Endothelial cell of umbilical vein (primary cell): Measurements from ENCODE around the gene SLC35E3. TPM values are rescaled to one million over a fixed set of nuclear protein-coding genes. Genes with fewer than 3 reads are reported as not detected.

ENCODE experiments used
- BruUV-seq: library from RNA; stranded (reverse); fragments of 400-500 nt; replicated peaks from 2 replicates; lab custom pipeline; 2021; lab: Mats Ljungman, UMichigan
- CTCF ChIA-PET: fragments of 300-600, 350-600 bp; sonication (Branson Sonifier 250); formaldehyde crosslinking; loops from one replicate; lab custom pipeline; 2021; ENCODE audit warnings: antibody characterized with exemption, inconsistent platforms; lab: Charles Lee
- POLR2A ChIA-PET: fragments of 300-600, 350-600 bp; sonication (Branson Sonifier 250); formaldehyde crosslinking; loops from one replicate; lab custom pipeline; 2021; ENCODE audit warnings: antibody characterized with exemption, inconsistent platforms; lab: Charles Lee
- DNase-seq: peaks from one replicate; pipeline ENCODE4 v3.0.0-alpha.2; 2011; ENCODE audit warnings: low read depth, low spot score
- FAIRE-seq: peaks from 2 replicates; lab custom pipeline; 2011; peaks lifted over from hg19 to GRCh38; lab: Jason Lieb, UNC
- H2AFZ ChIP-seq: 2 replicates; pipeline ENCODE4 v1.6.0; 2012; ENCODE audit warnings: low read depth, low read length, control low read depth, inconsistent platforms
- H3K27ac ChIP-seq: 2 replicates; pipeline ENCODE4 v1.5.1; 2011; ENCODE audit warnings: low read depth, mild to moderate bottlenecking, control low read depth, low read length, moderate library complexity; ENCODE audit not compliant: insufficient read depth
- H3K27me3 ChIP-seq, 2 experiments: 2 replicates each; pipeline versions ENCODE4 v1.6.0 to v1.6.1; 2011; ENCODE audit warnings: low read length in 2 of 2, mixed read lengths in 1 of 2; ENCODE audit not compliant: control insufficient read depth in 2 of 2, insufficient read depth in 2 of 2
- H3K36me3 ChIP-seq, 2 experiments: 2 replicates in 1 of 2; 3 replicates in 1 of 2; pipeline ENCODE4 v1.5.1; 2011; ENCODE audit warnings: low read length in 2 of 2, mild to moderate bottlenecking in 1 of 2, moderate library complexity in 1 of 2; ENCODE audit not compliant: control insufficient read depth in 2 of 2, insufficient read depth in 2 of 2; ENCODE audit errors: extremely low read depth in 1 of 2
- H3K4me1 ChIP-seq: 3 replicates; pipeline ENCODE4 v1.5.1; 2011; ENCODE audit warnings: mild to moderate bottlenecking, low read length; ENCODE audit not compliant: control insufficient read depth, insufficient read depth; ENCODE audit errors: extremely low read depth
- H3K4me2 ChIP-seq: 2 replicates; pipeline ENCODE4 v1.6.1; 2011; ENCODE audit warnings: low read length, control low read depth, mixed read lengths; ENCODE audit not compliant: insufficient read depth
- H3K4me3 ChIP-seq, 3 experiments: fragments of 200-600 bp in 1 of 3; sonication (generic), shearing (Covaris generic) in 1 of 3; replicated peaks in 1 of 3; 2 replicates each; pipeline ENCODE4 v1.5.1; 2011 to 2016; ENCODE audit warnings: control low read depth in 3 of 3, low read length in 3 of 3, mild to moderate bottlenecking in 2 of 3, inconsistent platforms in 1 of 3, low read depth in 1 of 3, moderate library complexity in 1 of 3; ENCODE audit not compliant: insufficient read depth in 1 of 3
- H3K79me2 ChIP-seq: 2 replicates; pipeline ENCODE4 v1.6.0; 2012; ENCODE audit warnings: low read length, inconsistent platforms; ENCODE audit not compliant: control insufficient read depth, insufficient read depth
- H3K9ac ChIP-seq: replicated peaks from 2 replicates; pipeline ENCODE3; 2011; ENCODE audit warnings: low read length, control low read depth; ENCODE audit not compliant: insufficient read depth; ENCODE audit errors: extremely low read depth
- H3K9me1 ChIP-seq: replicated peaks from 3 replicates; pipeline ENCODE4 v1.6.0; 2011; ENCODE audit warnings: mild to moderate bottlenecking, low read length; ENCODE audit not compliant: control insufficient read depth, insufficient read depth; ENCODE audit errors: extremely low read depth
- H3K9me3 ChIP-seq: replicated peaks from 2 replicates; pipeline ENCODE4 v1.5.1; 2012; ENCODE audit warnings: low read length, inconsistent platforms; ENCODE audit not compliant: control insufficient read depth, insufficient read depth
- H4K20me1 ChIP-seq: replicated peaks from 2 replicates; pipeline ENCODE3; 2011; ENCODE audit warnings: mild to moderate bottlenecking, low read length; ENCODE audit not compliant: control insufficient read depth, insufficient read depth; ENCODE audit errors: extremely low read depth
- EZH2 ChIP-seq: IDR thresholded peaks from 2 replicates; pipeline ENCODE4 v1.6.1; 2012; ENCODE audit warnings: borderline replicate concordance, low read depth, mild to moderate bottlenecking, moderate library complexity, low read length, inconsistent platforms; ENCODE audit not compliant: severe bottlenecking
- FOS ChIP-seq: IDR thresholded peaks from 2 replicates; pipeline ENCODE4 v1.6.1; 2011; ENCODE audit warnings: mild to moderate bottlenecking, low read length, moderate library complexity, borderline replicate concordance; ENCODE audit not compliant: insufficient read depth
- GATA2 ChIP-seq: IDR thresholded peaks from 2 replicates; pipeline ENCODE4 v1.7.0; 2011; ENCODE audit warnings: low read depth, mild to moderate bottlenecking, moderate library complexity, mixed read lengths, low read length; ENCODE audit not compliant: insufficient read length, insufficient read depth
- JUN ChIP-seq: IDR thresholded peaks from 2 replicates; pipeline ENCODE4 v1.6.1; 2011; ENCODE audit warnings: borderline replicate concordance, low read depth; ENCODE audit not compliant: insufficient read length, insufficient read depth
- MYC ChIP-seq: IDR thresholded peaks from one replicate; pipeline ENCODE4 v1.6.1; 2011; ENCODE audit warnings: mild to moderate bottlenecking, low read depth, low read length
- POLR2A ChIP-seq: IDR thresholded peaks from 2 replicates; pipeline ENCODE4 v1.6.1; 2012; ENCODE audit warnings: low read depth, mild to moderate bottlenecking, control low read depth, low read length
- POLR2AphosphoS5 ChIP-seq: IDR thresholded peaks from 2 replicates; pipeline ENCODE4 v1.6.1; 2012; ENCODE audit warnings: low read depth, mild to moderate bottlenecking, control low read depth, low read length, moderate library complexity; ENCODE audit not compliant: insufficient read depth
- dilution Hi-C: fragments of 300-500 bp; cut with MboI; formaldehyde crosslinking; loops from one replicate; pipeline ENCODE4 v1.15.0; 2019; ENCODE audit warnings: low sequenced_read_pairs; ENCODE audit not compliant: extremely low pct_ligation_motif_present
- intact Hi-C: fragments of 100-400 bp; cut with micrococcal nuclease; formaldehyde crosslinking; loops from one replicate; pipeline ENCODE4 v1.10.0; 2022
- polyA plus RNA-seq, 4 experiments: library from polyadenylated mRNA; depleted of rRNA in 3 of 4; stranded (reverse) in 3 of 4; unstranded in 1 of 4; fragments of >200 nt; gene quantifications; 2 replicates each; pipeline versions ENCODE4 v1.2.1 to v1.2.3, GENCODE V29; 2011 to 2012; ENCODE audit warnings: missing spikeins in 1 of 4
- total RNA-seq: library from RNA; stranded (reverse); gene quantifications from 2 replicates; pipeline ENCODE4 v1.2.3, GENCODE V29; 2021
- TF ChIP-seq, protein P1 (sequence below): IDR thresholded peaks from 2 replicates; pipeline ENCODE4 v1.6.1; 2011; ENCODE audit not compliant: insufficient read depth, insufficient read length
- TF ChIP-seq, protein P2 (sequence below), 2 donors: IDR thresholded peaks; 1 replicate in 1 of 2; 2 replicates in 1 of 2; pipeline ENCODE4 v1.5.1; 2011; ENCODE audit warnings: low read length in 2 of 2, mild to moderate bottlenecking in 2 of 2, moderate library complexity in 2 of 2, control low read depth in 1 of 2, inconsistent platforms in 1 of 2, low read depth in 1 of 2; ENCODE audit not compliant: insufficient read depth in 1 of 2; ENCODE audit errors: extremely low read depth in 1 of 2

The SLC35E3 gene
- total and polyA plus RNA-seq, 2 donors (not counting 3 experiments of a cell fraction or from before 2014, with no cell fraction given), result 8.1 to 13.8 TPM

DNA sequence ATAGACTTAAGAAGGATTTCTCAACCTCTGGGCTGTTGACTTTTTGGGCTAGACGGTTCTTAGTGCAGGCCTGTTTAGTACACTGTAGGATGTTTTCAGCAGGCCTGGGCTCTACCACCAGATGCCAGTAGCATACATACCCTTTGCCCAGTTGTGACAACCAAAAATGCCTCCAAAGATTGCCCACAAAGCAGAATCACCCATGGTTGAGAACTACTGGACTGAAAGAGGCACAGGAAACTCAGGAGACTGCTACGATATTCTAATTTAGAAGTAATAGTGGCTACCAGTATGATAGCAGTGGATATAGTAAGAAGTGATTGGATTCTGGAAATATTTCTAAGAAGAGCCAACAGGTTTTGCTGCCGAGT is 15.5 kb downstream of the SLC35E3 start:
- DNase-seq, result no peak
- H4K20me1 ChIP-seq, result no peaks in the 10 kb centered on the region
- intact Hi-C loops, result no loop called here
- ChIA-PET CTCF (no interaction called here), POLR2A (no interaction called here)
- H3K4me1 ChIP-seq, result no peaks in the 10 kb centered on the region
- no peaks in the 10 kb centered on the region for H3K36me3 ChIP-seq
- dilution Hi-C loops, result no loop called here
- H3K27ac ChIP-seq, result no peak overlapping the region
- FAIRE-seq, result no peak
- H3K9me1 ChIP-seq, result no peaks in the 10 kb centered on the region
- TF ChIP-seq, protein P1, sequence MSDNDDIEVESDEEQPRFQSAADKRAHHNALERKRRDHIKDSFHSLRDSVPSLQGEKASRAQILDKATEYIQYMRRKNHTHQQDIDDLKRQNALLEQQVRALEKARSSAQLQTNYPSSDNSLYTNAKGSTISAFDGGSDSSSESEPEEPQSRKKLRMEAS, result no peak
- TF ChIP-seq, protein P2, sequence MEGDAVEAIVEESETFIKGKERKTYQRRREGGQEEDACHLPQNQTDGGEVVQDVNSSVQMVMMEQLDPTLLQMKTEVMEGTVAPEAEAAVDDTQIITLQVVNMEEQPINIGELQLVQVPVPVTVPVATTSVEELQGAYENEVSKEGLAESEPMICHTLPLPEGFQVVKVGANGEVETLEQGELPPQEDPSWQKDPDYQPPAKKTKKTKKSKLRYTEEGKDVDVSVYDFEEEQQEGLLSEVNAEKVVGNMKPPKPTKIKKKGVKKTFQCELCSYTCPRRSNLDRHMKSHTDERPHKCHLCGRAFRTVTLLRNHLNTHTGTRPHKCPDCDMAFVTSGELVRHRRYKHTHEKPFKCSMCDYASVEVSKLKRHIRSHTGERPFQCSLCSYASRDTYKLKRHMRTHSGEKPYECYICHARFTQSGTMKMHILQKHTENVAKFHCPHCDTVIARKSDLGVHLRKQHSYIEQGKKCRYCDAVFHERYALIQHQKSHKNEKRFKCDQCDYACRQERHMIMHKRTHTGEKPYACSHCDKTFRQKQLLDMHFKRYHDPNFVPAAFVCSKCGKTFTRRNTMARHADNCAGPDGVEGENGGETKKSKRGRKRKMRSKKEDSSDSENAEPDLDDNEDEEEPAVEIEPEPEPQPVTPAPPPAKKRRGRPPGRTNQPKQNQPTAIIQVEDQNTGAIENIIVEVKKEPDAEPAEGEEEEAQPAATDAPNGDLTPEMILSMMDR (IDR thresholded peaks at IDR 0.05; ENCODE audit: extremely low read depth in 1 of 2, insufficient read depth in 1 of 2, low read depth in 1 of 2, low read length in 2 of 2), result no peak
- TF ChIP-seq MYC (no peak), JUN (no peak), POLR2AphosphoS5 (no peak), FOS (no peak), EZH2 (no peak), POLR2A (no peak), GATA2 (no peak)
- H3K9ac ChIP-seq, result no peak overlapping the region
- no peak overlapping the region for H2AFZ ChIP-seq
- H3K27me3 ChIP-seq, result no peaks in the 10 kb centered on the region
- no peak overlapping the region for H3K4me2 ChIP-seq
- no peaks in the 10 kb centered on the region for H3K9me3 ChIP-seq
- no peak overlapping the region for H3K4me3 ChIP-seq
- BruUV-seq, result no TSS peak
- H3K79me2 ChIP-seq, result no peaks in the 10 kb centered on the region
